K562 (cell line): ENCODE measurements around the gene CDADC1. TPM values are rescaled to one million over a fixed set of nuclear protein-coding genes. Genes with fewer than 3 reads are reported as not detected.

Source experiments
- ATAC-seq: fragments of 200-7000 bp; cut with Tn5 transposase; 3 replicates; pipeline ENCODE4 v1.9.1; 2020; ENCODE audit warnings: moderate library complexity
- BruUV-seq: library from RNA; stranded (reverse); fragments of 400-500 nt; replicated peaks from 2 replicates; lab custom pipeline; 2021; lab: Mats Ljungman, UMichigan
- CTCF ChIA-PET: fragments of 300-600 bp; formaldehyde crosslinking; extraction: SDS; loops from one replicate; lab custom pipeline; 2021; ENCODE audit warnings: low intra/inter-chr PET ratio; lab: Yijun Ruan, JAX
- POLR2A ChIA-PET: fragments of 300-600, 350-650 bp; sonication (Branson Sonifier 250); formaldehyde crosslinking; extraction: SDS; loops from one replicate; lab custom pipeline; 2021; ENCODE audit warnings: antibody characterized with exemption, inconsistent platforms; lab: Yijun Ruan, JAX
- DNase-seq, 4 experiments: peaks; one replicate each; pipeline versions ENCODE4 v3.0.0 to v3.0.0-alpha.2; 2011 to 2018; ENCODE audit warnings: low spot score in 3 of 4, mixed read lengths in 3 of 4; ENCODE audit errors: extremely low read depth in 1 of 4
- FAIRE-seq: peaks from 2 replicates; lab custom pipeline; 2011; peaks lifted over from hg19 to GRCh38; lab: Jason Lieb, UNC
- H2AFZ ChIP-seq: 2 replicates; pipeline ENCODE4 v1.6.0; 2011; ENCODE audit warnings: low read depth, low read length, control low read depth, inconsistent platforms
- H3K27ac ChIP-seq: fragments of 200-600 bp; 3 replicates; pipeline ENCODE4 v1.8.0; 2011; ENCODE audit warnings: low read depth, mild to moderate bottlenecking, control low read depth, inconsistent platforms, low read length, moderate library complexity, mixed read lengths; ENCODE audit errors: extremely low read depth
- H3K27me3 ChIP-seq, 2 experiments: fragments of 300-600 bp in 1 of 2; 2 replicates in 1 of 2; 3 replicates in 1 of 2; pipeline versions ENCODE4 v1.6.0 to v1.8.0; 2011; ENCODE audit warnings: inconsistent platforms in 2 of 2, low read length in 2 of 2, mild to moderate bottlenecking in 1 of 2, mixed read lengths in 1 of 2, moderate library complexity in 1 of 2; ENCODE audit not compliant: control insufficient read depth in 2 of 2, insufficient read depth in 2 of 2
- H3K36me3 ChIP-seq: fragments of 300-600 bp; 3 replicates; pipeline ENCODE4 v1.8.0; 2011; ENCODE audit warnings: mild to moderate bottlenecking, low read length, inconsistent platforms; ENCODE audit not compliant: control insufficient read depth, insufficient read depth
- H3K4me1 ChIP-seq, 2 experiments: fragments of 200-600 bp in 1 of 2; replicated peaks in 1 of 2; 2 replicates in 1 of 2; 3 replicates in 1 of 2; pipeline versions ENCODE4 v1.5.1 to v1.8.0; 2011; ENCODE audit warnings: inconsistent platforms in 2 of 2, low read length in 2 of 2, mild to moderate bottlenecking in 1 of 2, mixed read lengths in 1 of 2, moderate library complexity in 1 of 2; ENCODE audit not compliant: control insufficient read depth in 2 of 2, insufficient read depth in 2 of 2
- H3K4me2 ChIP-seq: 2 replicates; pipeline ENCODE4 v1.6.1; 2011; ENCODE audit warnings: low read length, control low read depth, inconsistent platforms, mixed read lengths; ENCODE audit not compliant: insufficient read depth
- H3K4me3 ChIP-seq: fragments of 200-600 bp; sonication (generic), shearing (Covaris generic); 2 replicates; pipeline ENCODE4 v1.5.1; 2016; ENCODE audit warnings: control low read depth, inconsistent platforms
- H3K79me2 ChIP-seq: fragments of 200-600 bp; 3 replicates; pipeline ENCODE4 v1.8.0; 2011; ENCODE audit warnings: low read length, inconsistent platforms; ENCODE audit not compliant: control insufficient read depth, insufficient read depth
- H3K9ac ChIP-seq, 2 experiments: 2 replicates each; pipeline versions ENCODE4 v1.6.0 to v1.6.1; 2011; ENCODE audit warnings: low read depth in 2 of 2, low read length in 2 of 2, control low read depth in 1 of 2, inconsistent platforms in 1 of 2, mild to moderate bottlenecking in 1 of 2, mixed read lengths in 1 of 2; ENCODE audit not compliant: insufficient read depth in 1 of 2
- H3K9me1 ChIP-seq: one replicate; pipeline ENCODE4 v1.6.0; 2011; ENCODE audit warnings: inconsistent platforms, mild to moderate bottlenecking, low read length, moderate library complexity; ENCODE audit not compliant: control insufficient read depth, insufficient read depth
- H3K9me3 ChIP-seq: replicated peaks from 2 replicates; pipeline ENCODE4 v1.5.1; 2011; ENCODE audit warnings: low read depth, low read length, inconsistent platforms; ENCODE audit not compliant: control insufficient read depth, insufficient read depth
- H4K20me1 ChIP-seq: replicated peaks from 2 replicates; pipeline ENCODE4 v1.6.1; 2011; ENCODE audit warnings: low read length, inconsistent platforms, mixed read lengths; ENCODE audit not compliant: control insufficient read depth, insufficient read depth
- HDAC8 ChIP-seq: fragments of 450-650 bp; IDR thresholded peaks from 2 replicates; pipeline ENCODE4 v1.6.1; 2016; ENCODE audit warnings: mild to moderate bottlenecking, missing genetic modification characterization, moderate library complexity, missing compliant biosample characterization
- JUN ChIP-seq, 2 experiments: sonication (generic) in 1 of 2; formaldehyde crosslinking in 1 of 2; IDR thresholded peaks; 2 replicates each; pipeline versions ENCODE4 v1.6.1 to v1.8.0; 2012 to 2022; ENCODE audit warnings: borderline replicate concordance in 2 of 2, mild to moderate bottlenecking in 2 of 2, improper control_type of control experiment in 1 of 2, low read depth in 1 of 2, low read length in 1 of 2, missing genetic modification reagents in 1 of 2
- JUND ChIP-seq, 2 experiments: IDR thresholded peaks; 2 replicates in 1 of 2; 3 replicates in 1 of 2; pipeline ENCODE4 v1.6.1; 2011; ENCODE audit warnings: borderline replicate concordance in 2 of 2, low read depth in 2 of 2, low read length in 2 of 2, improper control_type of control experiment in 1 of 2, missing biosample characterization in 1 of 2, missing genetic modification characterization in 1 of 2, missing genetic modification reagents in 1 of 2
- LARP7 ChIP-seq: fragments of 450-650 bp; IDR thresholded peaks from 2 replicates; pipeline ENCODE4 v1.6.1; 2016
- MITF ChIP-seq: IDR thresholded peaks from 2 replicates; pipeline ENCODE4 v1.6.1; 2014; ENCODE audit warnings: antibody characterized with exemption
- PHB ChIP-seq: fragments of 250-450 bp; sonication (Bioruptor Pico); IDR thresholded peaks from 2 replicates; pipeline ENCODE4 v1.5.0; 2021
- SRF ChIP-seq, 2 experiments: fragments of 250-450, 450-650 bp in 1 of 2; sonication (Bioruptor Pico) in 1 of 2; sonication (generic) in 1 of 2; formaldehyde crosslinking; IDR thresholded peaks; 2 replicates each; pipeline versions ENCODE4 v1.5.0 to v1.5.1; 2020 to 2022; ENCODE audit warnings: mild to moderate bottlenecking in 1 of 2, missing genetic modification reagents in 1 of 2
- ZNF146 ChIP-seq: IDR thresholded peaks from one replicate; pipeline ENCODE4 v1.6.1; 2018; ENCODE audit warnings: missing compliant biosample characterization; ENCODE audit not compliant: unreplicated experiment
- ZNF184 ChIP-seq: sonication (generic); formaldehyde crosslinking; IDR thresholded peaks from 2 replicates; pipeline ENCODE4 v1.5.0; 2020; ENCODE audit warnings: missing genetic modification reagents
- ZNF41 ChIP-seq: fragments of 250-450 bp; sonication (Bioruptor Pico); conservative IDR thresholded peaks from 2 replicates; pipeline ENCODE4 v1.4.0; 2020; ENCODE audit warnings: mild to moderate bottlenecking
- ZNF699 ChIP-seq: fragments of 250-450 bp; sonication (Bioruptor Pico); IDR thresholded peaks from 2 replicates; pipeline ENCODE4 v1.8.0; 2021; ENCODE audit warnings: mild to moderate bottlenecking, moderate library complexity; ENCODE audit not compliant: insufficient replicate concordance
- ZNF764 ChIP-seq: fragments of 250-450 bp; sonication (Bioruptor Pico); IDR thresholded peaks from 2 replicates; pipeline ENCODE4 v1.4.0; 2020; ENCODE audit warnings: low read depth, mild to moderate bottlenecking, moderate library complexity
- WGBS: fragments of 100-300 bp; shearing (Covaris generic); methylation state at CpG from one replicate; pipeline ENCODE4 v1.1.6; 2016; ENCODE audit warnings: low coverage, mixed read lengths; ENCODE audit not compliant: insufficient coverage; ENCODE audit errors: missing lambda C conversion rate; 5-methylcytosine and 5-hydroxymethylcytosine counted together
- in situ Hi-C: fragments of 300-500 bp; cut with MboI; formaldehyde crosslinking; loops from 4 replicates; pipeline ENCODE4 v1.15.0; 2018; ENCODE audit warnings: inconsistent platforms, mixed read lengths
- intact Hi-C: fragments of 100-400 bp; cut with micrococcal nuclease; formaldehyde crosslinking; loops from 2 replicates; pipeline ENCODE4 v1.14.2; 2022
- polyA plus RNA-seq, 8 experiments: library from polyadenylated mRNA; depleted of rRNA in 4 of 8; stranded (reverse) in 5 of 8; unstranded in 3 of 8; fragments of >200 nt; fragmentation: Nextera tagmentation in 2 of 8; fragmentation: Illumina TruSeq in 1 of 8; extraction: Ambion mirVana in 2 of 8; extraction: Trizol in 1 of 8; gene quantifications; 2 replicates each; pipeline versions ENCODE4 v1.2.1 to v1.2.3, GENCODE V29; 2011 to 2014; ENCODE audit warnings: inconsistent platforms in 1 of 8, missing spikeins in 1 of 8
- total RNA-seq, 7 experiments: library from RNA; depleted of rRNA in 6 of 7; stranded (reverse); fragments of >200 nt in 6 of 7; fragmentation: Illumina TruSeq in 2 of 7; extraction: Trizol in 2 of 7; gene quantifications; 2 replicates each; pipeline versions ENCODE4 v1.2.1 to v1.2.3, GENCODE V29; 2011 to 2021; ENCODE audit warnings: low replicate concordance in 1 of 7
- TF ChIP-seq, protein P1 (sequence below): fragments of 250-450 bp; sonication (Bioruptor Pico); IDR thresholded peaks from 2 replicates; pipeline ENCODE4 v1.4.0; 2020; ENCODE audit warnings: borderline replicate concordance

Gene CDADC1
- total and polyA plus RNA-seq, 9 of the 15 experiments (the other 6 are each of a cell fraction or from before 2014, with no cell fraction given), result 4.1 to 11.8 (median 6.3) TPM

DNA sequence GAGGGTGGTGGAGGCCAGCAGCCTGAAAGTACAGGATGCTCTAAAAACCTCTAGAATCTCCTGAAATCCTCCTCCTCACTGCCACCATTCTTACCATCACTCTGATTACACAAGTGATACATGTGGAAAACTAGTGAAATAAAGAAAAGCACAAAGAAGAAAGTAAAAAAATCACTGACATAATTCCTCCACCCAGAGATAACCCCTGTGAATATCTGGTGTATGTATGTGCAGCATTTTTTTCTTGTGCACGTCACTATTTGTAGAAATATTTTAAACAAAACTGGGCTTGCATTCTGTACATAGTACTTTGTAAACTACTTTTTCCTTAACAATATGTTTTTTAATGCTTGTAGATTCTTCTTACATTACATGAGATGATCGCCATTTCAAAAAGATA lies 73.2 kb downstream of the CDADC1 start:
- WGBS, result 65% methylated on average over 2 of the region's 2 CpGs
- Histone ChIP-seq H3K36me3 (no peaks in the 10 kb centered on the region; the same call in 2 of the 3 replicates), H2AFZ (no peak overlapping the region), H3K4me3 (no peak overlapping the region), H3K9ac (no peak overlapping the region), H3K4me2 (no peak overlapping the region), H3K4me1 (peaks cover 0 to 8% of the 10 kb centered on the region in 2 experiments), H3K27ac (no peak overlapping the region), H3K79me2 (no peaks in the 10 kb centered on the region), H4K20me1 (no peaks in the 10 kb centered on the region), H3K9me3 (no peaks in the 10 kb centered on the region), H3K27me3 (no peaks in the 10 kb centered on the region), H3K9me1 (no peaks in the 10 kb centered on the region)
- no peak for DNase-seq
- no TSS peak for BruUV-seq
- CTCF ChIA-PET, result no interaction called here
- no peak for FAIRE-seq
- no peak for TF ChIP-seq JUN (IDR thresholded peaks at IDR 0.05; ENCODE audit: borderline replicate concordance, low read depth, low read length)
- no peak for TF ChIP-seq JUN (CRISPR knock-in tag; IDR thresholded peaks at IDR 0.05; ENCODE audit: borderline replicate concordance)
- in situ Hi-C loops (no loop called here), intact Hi-C loops (no loop called here)
- no peak for ATAC-seq
- POLR2A ChIA-PET, result interaction anchor here (1.1 kb wide), 1 partner anchor 10 kb away, joined by 3 read pairs; no protein-coding TSS in a partner anchor

DNA sequence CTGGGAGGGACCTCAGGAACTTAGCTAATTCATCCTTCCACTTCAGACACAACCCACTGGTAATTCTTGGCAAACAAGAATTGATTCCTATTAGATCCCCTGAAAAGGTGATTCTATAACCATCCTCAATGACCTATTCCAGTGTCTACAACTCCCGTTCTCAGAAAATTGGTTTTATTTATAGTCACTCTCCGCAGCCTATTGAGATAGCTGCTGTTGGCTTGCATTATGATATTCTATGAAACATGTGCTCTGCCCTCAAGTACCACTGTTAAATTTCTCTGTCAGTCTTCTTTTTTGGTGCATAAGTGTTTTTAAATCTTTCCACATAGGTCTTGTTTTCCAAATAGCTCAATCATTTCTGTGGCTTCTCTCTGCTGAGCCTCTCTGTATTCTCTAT lies 75.0 kb downstream of the CDADC1 start:
- intact Hi-C loops, result no loop called here
- no peaks in the 10 kb centered on the region; a peak in 2 of 5 replicates for H3K4me1 ChIP-seq
- no peak overlapping the region for H3K4me2 ChIP-seq
- no peaks in the 10 kb centered on the region for H3K9me1 ChIP-seq
- H3K36me3 ChIP-seq, result no peaks in the 10 kb centered on the region
- BruUV-seq, result no TSS peak
- in situ Hi-C loops, result no loop called here
- no peak overlapping the region for H3K4me3 ChIP-seq
- ATAC-seq (no peak), FAIRE-seq (no peak), DNase-seq (no peak)
- no peaks in the 10 kb centered on the region for H3K27me3 ChIP-seq
- CTCF ChIA-PET, result no interaction called here
- POLR2A ChIA-PET, result interaction anchor here (0.7 to 1.3 kb wide), 2 partner anchors 12 to 25 kb away, joined by 3 to 4 read pairs; no protein-coding TSS in a partner anchor
- no peaks in the 10 kb centered on the region for H3K9me3 ChIP-seq
- H3K27ac ChIP-seq, result no peak overlapping the region
- H3K9ac ChIP-seq, result no peak overlapping the region
- no peaks in the 10 kb centered on the region for H4K20me1 ChIP-seq
- WGBS, result 82% methylated on average over 2 of the region's 2 CpGs
- no peak overlapping the region for H2AFZ ChIP-seq
- no peaks in the 10 kb centered on the region for H3K79me2 ChIP-seq
- TF ChIP-seq ZNF146 (CRISPR knock-in tag), result no peak
- no peak for TF ChIP-seq ZNF764 (CRISPR knock-in tag)
- TF ChIP-seq ZNF41 (CRISPR knock-in tag), result no peak
- no peak for TF ChIP-seq ZNF184 (CRISPR knock-in tag)
- no peak for TF ChIP-seq HDAC8 (tag)
- no peak for TF ChIP-seq SRF (CRISPR knock-in tag; IDR thresholded peaks at IDR 0.05)
- TF ChIP-seq MITF, result no peak
- no peak for TF ChIP-seq LARP7
- no peak for TF ChIP-seq PHB (CRISPR knock-in tag)
- no peak for TF ChIP-seq JUND (IDR thresholded peaks at IDR 0.05; ENCODE audit: borderline replicate concordance, low read depth, low read length)
- TF ChIP-seq JUND (tag; IDR thresholded peaks at IDR 0.05; ENCODE audit: borderline replicate concordance, low read depth, low read length), result no peak
- no peak for TF ChIP-seq ZNF699 (CRISPR knock-in tag)
- TF ChIP-seq, protein P1, sequence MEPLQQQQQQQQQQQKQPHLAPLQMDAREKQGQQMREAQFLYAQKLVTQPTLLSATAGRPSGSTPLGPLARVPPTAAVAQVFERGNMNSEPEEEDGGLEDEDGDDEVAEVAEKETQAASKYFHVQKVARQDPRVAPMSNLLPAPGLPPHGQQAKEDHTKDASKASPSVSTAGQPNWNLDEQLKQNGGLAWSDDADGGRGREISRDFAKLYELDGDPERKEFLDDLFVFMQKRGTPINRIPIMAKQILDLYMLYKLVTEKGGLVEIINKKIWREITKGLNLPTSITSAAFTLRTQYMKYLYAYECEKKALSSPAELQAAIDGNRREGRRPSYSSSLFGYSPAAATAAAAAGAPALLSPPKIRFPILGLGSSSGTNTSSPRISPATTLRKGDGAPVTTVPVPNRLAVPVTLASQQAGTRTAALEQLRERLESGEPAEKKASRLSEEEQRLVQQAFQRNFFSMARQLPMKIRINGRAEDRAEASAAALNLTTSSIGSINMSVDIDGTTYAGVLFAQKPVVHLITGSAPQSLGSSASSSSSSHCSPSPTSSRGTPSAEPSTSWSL (CRISPR knock-in tag), result no peak
